Astrocyte (in vitro differentiated cells and primary cell): ENCODE measurements around the gene PDCD1. TPM values are rescaled to one million over a fixed set of nuclear protein-coding genes. Genes with fewer than 3 reads are reported as not detected.

Source experiments
- DNase-seq: peaks from one replicate; pipeline ENCODE4 v3.0.0-alpha.2; 2010; ENCODE audit warnings: low read depth
- FAIRE-seq: peaks from 2 replicates; lab custom pipeline; 2011; peaks lifted over from hg19 to GRCh38; lab: Jason Lieb, UNC
- H2AFZ ChIP-seq: 2 replicates; pipeline ENCODE4 v1.6.0; 2012; ENCODE audit warnings: low read depth, low read length, inconsistent platforms
- H3K27ac ChIP-seq: 2 replicates; pipeline ENCODE4 v1.5.1; 2011; ENCODE audit warnings: low read depth, low read length, inconsistent platforms
- H3K27me3 ChIP-seq: 2 replicates; pipeline ENCODE4 v1.6.0; 2011; ENCODE audit warnings: low read length, inconsistent platforms; ENCODE audit not compliant: insufficient read depth
- H3K36me3 ChIP-seq: 2 replicates; pipeline ENCODE4 v1.5.1; 2011; ENCODE audit warnings: low read length, inconsistent platforms; ENCODE audit not compliant: insufficient read depth
- H3K4me1 ChIP-seq: 2 replicates; pipeline ENCODE4 v1.5.1; 2011; ENCODE audit warnings: low read length, inconsistent platforms; ENCODE audit not compliant: insufficient read depth
- H3K4me2 ChIP-seq: 2 replicates; pipeline ENCODE4 v1.6.0; 2012; ENCODE audit warnings: low read length, inconsistent platforms
- H3K4me3 ChIP-seq: 2 replicates; pipeline ENCODE4 v1.5.1; 2011; ENCODE audit warnings: low read depth, mild to moderate bottlenecking, low read length, inconsistent platforms; ENCODE audit not compliant: insufficient read depth
- H3K79me2 ChIP-seq: 2 replicates; pipeline ENCODE4 v1.6.0; 2012; ENCODE audit warnings: mild to moderate bottlenecking, low read length, inconsistent platforms; ENCODE audit not compliant: insufficient read depth
- H3K9ac ChIP-seq: 2 replicates; pipeline ENCODE4 v1.6.0; 2012; ENCODE audit warnings: mild to moderate bottlenecking, low read length, inconsistent platforms
- H3K9me3 ChIP-seq: 2 replicates; pipeline ENCODE4 v1.5.1; 2012; ENCODE audit warnings: low read depth, mild to moderate bottlenecking, low read length, inconsistent platforms; ENCODE audit not compliant: insufficient read depth
- H4K20me1 ChIP-seq: 2 replicates; pipeline ENCODE4 v1.6.0; 2012; ENCODE audit warnings: low read length, inconsistent platforms; ENCODE audit not compliant: insufficient read depth
- H3K27ac Mint-ChIP-seq: one replicate; pipeline ENCODE4 v1.8.0; 2021; ENCODE audit warnings: mild to moderate bottlenecking, mixed read lengths; ENCODE audit not compliant: unreplicated experiment
- H3K27me3 Mint-ChIP-seq: one replicate; pipeline ENCODE4 v1.8.0; 2021; ENCODE audit warnings: low read depth, mixed read lengths; ENCODE audit not compliant: unreplicated experiment
- H3K36me3 Mint-ChIP-seq: one replicate; pipeline ENCODE4 v1.8.0; 2021; ENCODE audit warnings: low read depth, mixed read lengths; ENCODE audit not compliant: unreplicated experiment
- H3K4me1 Mint-ChIP-seq: one replicate; pipeline ENCODE4 v1.8.0; 2021; ENCODE audit warnings: low read depth, mixed read lengths; ENCODE audit not compliant: unreplicated experiment
- H3K4me3 Mint-ChIP-seq: one replicate; pipeline ENCODE4 v1.8.0; 2021; ENCODE audit warnings: mild to moderate bottlenecking, moderate library complexity, mixed read lengths; ENCODE audit not compliant: unreplicated experiment
- H3K9me3 Mint-ChIP-seq: one replicate; pipeline ENCODE4 v1.8.0; 2021; ENCODE audit warnings: mild to moderate bottlenecking, mixed read lengths; ENCODE audit not compliant: unreplicated experiment
- EZH2 ChIP-seq: IDR thresholded peaks from 2 replicates; pipeline ENCODE4 v1.6.1; 2012; ENCODE audit warnings: mild to moderate bottlenecking, low read length, inconsistent platforms; ENCODE audit not compliant: insufficient read depth
- total RNA-seq: library from RNA; stranded (reverse); gene quantifications from 2 replicates; pipeline ENCODE4 v1.2.1, GENCODE V29; 2021
- TF ChIP-seq, protein P1 (sequence below): IDR thresholded peaks from 2 replicates; pipeline ENCODE4 v1.5.1; 2011; ENCODE audit warnings: low read depth, mild to moderate bottlenecking, inconsistent platforms, low read length, moderate library complexity; ENCODE audit not compliant: insufficient read depth

PDCD1 gene
- total RNA-seq, 1 donor from 2014 or later: not detected

DNA sequence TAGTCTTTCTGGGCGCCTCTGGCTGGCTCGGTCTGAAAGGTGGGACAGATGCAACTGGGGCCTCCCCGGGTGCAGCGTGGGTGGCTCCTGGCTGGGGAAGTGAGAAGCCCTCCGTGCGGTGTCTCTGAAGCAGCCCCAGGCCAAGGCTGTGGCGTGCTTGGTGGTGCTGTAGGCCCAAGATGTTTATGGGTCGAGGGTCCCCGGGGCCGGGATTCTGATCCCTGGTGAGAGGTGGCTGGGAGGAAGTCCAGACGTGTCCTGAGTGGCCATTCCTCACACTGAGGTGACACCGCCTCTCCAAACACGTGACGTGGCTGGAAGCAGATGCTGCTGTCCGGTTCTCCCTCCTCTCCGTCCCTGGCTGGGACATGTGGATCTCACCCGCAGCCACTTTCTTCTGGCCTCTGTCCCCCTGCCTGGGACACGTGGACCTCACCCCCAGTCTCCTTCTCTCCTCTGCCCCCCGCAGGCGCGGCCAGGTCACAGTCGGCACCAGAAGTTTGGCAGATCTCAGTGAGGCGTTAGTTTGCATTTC lies 23.5 kb upstream of the PDCD1 start:
- no peaks in the 10 kb centered on the region for H3K27me3 ChIP-seq
- Mint-ChIP-seq H3K4me3 (peak overlapping the region; percentile 24), H3K36me3 (no peaks in the 10 kb centered on the region), H3K27me3 (peaks cover 18% of the 10 kb centered on the region), H3K4me1 (peaks cover 6% of the 10 kb centered on the region), H3K9me3 (no peaks in the 10 kb centered on the region), H3K27ac (peak overlapping the region; percentile 34)
- TF ChIP-seq EZH2: no peak
- TF ChIP-seq, protein P1, sequence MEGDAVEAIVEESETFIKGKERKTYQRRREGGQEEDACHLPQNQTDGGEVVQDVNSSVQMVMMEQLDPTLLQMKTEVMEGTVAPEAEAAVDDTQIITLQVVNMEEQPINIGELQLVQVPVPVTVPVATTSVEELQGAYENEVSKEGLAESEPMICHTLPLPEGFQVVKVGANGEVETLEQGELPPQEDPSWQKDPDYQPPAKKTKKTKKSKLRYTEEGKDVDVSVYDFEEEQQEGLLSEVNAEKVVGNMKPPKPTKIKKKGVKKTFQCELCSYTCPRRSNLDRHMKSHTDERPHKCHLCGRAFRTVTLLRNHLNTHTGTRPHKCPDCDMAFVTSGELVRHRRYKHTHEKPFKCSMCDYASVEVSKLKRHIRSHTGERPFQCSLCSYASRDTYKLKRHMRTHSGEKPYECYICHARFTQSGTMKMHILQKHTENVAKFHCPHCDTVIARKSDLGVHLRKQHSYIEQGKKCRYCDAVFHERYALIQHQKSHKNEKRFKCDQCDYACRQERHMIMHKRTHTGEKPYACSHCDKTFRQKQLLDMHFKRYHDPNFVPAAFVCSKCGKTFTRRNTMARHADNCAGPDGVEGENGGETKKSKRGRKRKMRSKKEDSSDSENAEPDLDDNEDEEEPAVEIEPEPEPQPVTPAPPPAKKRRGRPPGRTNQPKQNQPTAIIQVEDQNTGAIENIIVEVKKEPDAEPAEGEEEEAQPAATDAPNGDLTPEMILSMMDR: no peak
- FAIRE-seq: no peak
- no peaks in the 10 kb centered on the region for H3K36me3 ChIP-seq
- no peak for DNase-seq
- H3K27ac ChIP-seq: no peak overlapping the region
- H3K4me3 ChIP-seq: no peak overlapping the region
- peak overlapping the region; percentile 94 for H3K4me2 ChIP-seq
- H2AFZ ChIP-seq: no peak overlapping the region
- H3K79me2 ChIP-seq: no peaks in the 10 kb centered on the region
- H3K9me3 ChIP-seq: no peaks in the 10 kb centered on the region
- no peak overlapping the region for H3K9ac ChIP-seq
- peaks cover 3% of the 10 kb centered on the region for H4K20me1 ChIP-seq
- H3K4me1 ChIP-seq: peaks cover 12% of the 10 kb centered on the region

DNA sequence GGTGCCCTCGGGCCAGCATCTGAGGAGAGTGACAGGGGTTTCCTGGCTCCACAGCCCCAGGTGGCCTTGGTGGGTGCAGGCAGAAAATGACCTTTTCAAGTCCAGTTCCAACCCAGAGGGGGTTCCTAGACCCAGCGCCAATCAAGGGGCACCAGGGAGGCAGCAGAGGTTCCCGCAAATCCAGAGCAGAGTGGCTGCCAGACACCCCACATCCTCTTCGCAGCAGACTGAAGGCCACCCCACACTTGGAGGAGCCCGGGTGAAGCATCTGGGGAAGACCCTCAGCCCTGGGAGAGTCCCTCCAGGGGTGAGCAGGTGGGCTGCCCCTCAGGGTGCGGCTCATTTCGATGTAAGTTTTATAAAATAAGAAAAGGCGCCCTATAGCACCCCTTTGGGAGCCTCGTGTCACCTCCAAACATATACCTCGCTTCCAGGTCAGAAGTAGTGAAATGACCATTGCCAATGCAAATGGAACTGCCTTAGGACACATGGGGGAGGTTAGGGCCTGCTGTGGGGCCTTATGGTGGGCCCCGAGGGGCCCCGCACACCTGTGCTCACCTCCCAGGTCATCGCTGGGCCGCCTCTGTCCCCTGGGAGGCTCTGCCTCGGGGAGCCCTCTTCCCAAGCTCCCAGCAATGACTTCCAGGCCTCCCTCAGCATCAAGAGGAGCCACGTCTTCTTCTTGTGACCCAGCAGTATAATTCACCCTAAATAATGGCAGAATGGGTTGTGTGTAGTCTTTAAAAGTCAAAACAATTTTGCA lies 21.8 kb upstream of the PDCD1 start:
- H3K9me3 Mint-ChIP-seq: peaks cover 1% of the 10 kb centered on the region
- no peak for FAIRE-seq
- H3K27ac Mint-ChIP-seq: no peak overlapping the region
- H3K4me1 Mint-ChIP-seq: peaks cover 6% of the 10 kb centered on the region
- H3K36me3 ChIP-seq: no peaks in the 10 kb centered on the region
- H2AFZ ChIP-seq: no peak overlapping the region
- no peaks in the 10 kb centered on the region for H3K36me3 Mint-ChIP-seq
- H3K9ac ChIP-seq: no peak overlapping the region
- no peak overlapping the region for H3K27ac ChIP-seq
- peaks cover 12% of the 10 kb centered on the region for H3K4me1 ChIP-seq
- H3K27me3 ChIP-seq: no peaks in the 10 kb centered on the region
- no peaks in the 10 kb centered on the region for H3K79me2 ChIP-seq
- no peak for TF ChIP-seq EZH2
- no peaks in the 10 kb centered on the region for H4K20me1 ChIP-seq
- H3K9me3 ChIP-seq: no peaks in the 10 kb centered on the region
- H3K4me3 Mint-ChIP-seq: peak overlapping the region; percentile 84
- DNase-seq: no peak
- peak overlapping the region; percentile 94 for H3K4me2 ChIP-seq
- H3K27me3 Mint-ChIP-seq: peaks cover 8% of the 10 kb centered on the region
- peak overlapping the region; percentile 68 for H3K4me3 ChIP-seq

DNA sequence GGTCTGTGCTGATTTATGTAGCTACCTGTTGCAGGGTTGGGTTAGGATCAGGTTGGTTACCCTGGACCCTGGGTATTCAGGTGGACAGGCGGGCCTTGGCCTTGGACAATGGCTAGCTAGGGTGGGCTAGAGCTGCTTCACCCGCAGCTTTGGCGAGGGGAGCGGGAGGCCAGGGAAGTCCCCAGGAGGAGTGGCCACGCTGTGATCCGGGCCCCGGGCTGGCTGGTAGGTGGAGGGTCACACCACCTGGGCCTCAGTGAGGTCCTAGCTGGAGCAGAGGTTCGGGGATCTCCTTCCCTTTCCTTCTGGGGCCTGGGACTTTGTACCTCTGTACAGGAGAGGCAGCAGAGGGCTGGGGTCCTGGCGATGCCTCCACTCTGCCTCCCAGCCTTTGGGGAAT lies 20.6 kb upstream of the PDCD1 start:
- no peak for FAIRE-seq
- Histone ChIP-seq H3K9me3 (no peaks in the 10 kb centered on the region), H3K4me2 (no peak overlapping the region), H3K79me2 (no peaks in the 10 kb centered on the region), H3K4me1 (peaks cover 12% of the 10 kb centered on the region), H2AFZ (no peak overlapping the region), H3K9ac (no peak overlapping the region), H4K20me1 (no peaks in the 10 kb centered on the region), H3K27ac (no peak overlapping the region), H3K36me3 (no peaks in the 10 kb centered on the region), H3K27me3 (no peaks in the 10 kb centered on the region), H3K4me3 (no peak overlapping the region)
- DNase-seq: no peak
- TF ChIP-seq, protein P1: no peak
- TF ChIP-seq EZH2: no peak
- Mint-ChIP-seq H3K27ac (no peak overlapping the region), H3K4me3 (no peak overlapping the region), H3K27me3 (peaks cover 8% of the 10 kb centered on the region), H3K36me3 (peaks cover 2% of the 10 kb centered on the region), H3K4me1 (peaks cover 6% of the 10 kb centered on the region), H3K9me3 (peaks cover 1% of the 10 kb centered on the region)
